Measurements from ENCODE around the gene GASK1B. TPM values are rescaled to one million over a fixed set of nuclear protein-coding genes. Genes with fewer than 3 reads are reported as not detected.

The GASK1B gene
- total and polyA plus RNA-seq, 2 of the 4 experiments (the other 2 are of a cell fraction) = 4.1 to 5.4 TPM

GRCh38 chr4:158163941-158164767, 8.7 kb downstream of the GASK1B start:
- Histone ChIP-seq H4K91ac (ENCODE audit: insufficient read depth, low read depth, low read length) (no peak overlapping the region), H2BK120ac (ENCODE audit: low read depth, low read length) (no peak overlapping the region), H3K27me3 (ENCODE audit: control insufficient read depth, insufficient read depth, low read length) (no peaks in the 10 kb centered on the region), H3K4me3 (ENCODE audit: insufficient read depth, low read depth, low read length) (no peak overlapping the region), H3K9me3 (ENCODE audit: control insufficient read depth, insufficient read depth, low read length) (no peaks in the 10 kb centered on the region), H3K18ac (ENCODE audit: low read depth, low read length) (no peak overlapping the region), H2AK9ac (replicated peaks; ENCODE audit: low read depth, low read length, poor library complexity) (no peak overlapping the region), H4K20me1 (ENCODE audit: insufficient read depth, low read length) (no peaks in the 10 kb centered on the region), H4K8ac (ENCODE audit: low read depth in 2 of 2, low read length in 2 of 2) (no peak overlapping the region), H3K23ac (ENCODE audit: low read depth, low read length) (no peak overlapping the region), H2AFZ (replicated peaks; ENCODE audit: low read length, poor library complexity) (no peak overlapping the region), H3K36me3 (ENCODE audit: control insufficient read depth, insufficient read depth, low read length) (peaks cover 3% of the 10 kb centered on the region; the same call in 1 of the 2 replicates), H2BK5ac (ENCODE audit: low read depth, low read length, poor library complexity, severe bottlenecking) (no peak overlapping the region), H3K4me2 (ENCODE audit: low read depth, low read length) (no peak overlapping the region), H3K9ac (ENCODE audit: low read depth, low read length) (no peak overlapping the region), H4K5ac (ENCODE audit: low read depth, low read length) (no peak overlapping the region), H2BK20ac (ENCODE audit: low read depth, low read length) (no peak overlapping the region), H3K79me1 (ENCODE audit: low read depth in 1 of 2, low read length in 2 of 2) (no peaks in the 10 kb centered on the region), H2AK5ac (ENCODE audit: low read depth, low read length) (no peak overlapping the region), H3K9me1 (ENCODE audit: insufficient read depth, low read length) (no peaks in the 10 kb centered on the region; the same call in 1 of the 2 replicates), H3K4me1 (ENCODE audit: control insufficient read depth, insufficient read depth, low read length) (peaks cover 4% of the 10 kb centered on the region), H3K14ac (replicated peaks; ENCODE audit: low read depth, low read length) (no peak overlapping the region), H3K27ac (ENCODE audit: insufficient read depth, low read length) (no peak overlapping the region), H3K4ac (ENCODE audit: low read depth, low read length) (no peak overlapping the region), H2BK15ac (ENCODE audit: low read depth, low read length) (no peak overlapping the region), H3K56ac (ENCODE audit: extremely low read depth, insufficient read depth, low read length) (no peak overlapping the region)
- no peak for TF ChIP-seq CEBPB (IDR thresholded peaks at IDR 0.05; ENCODE audit: low read depth, low read length)
- no peak for TF ChIP-seq ELK1 (IDR thresholded peaks at IDR 0.05; ENCODE audit: borderline replicate concordance, low read depth, low read length)
- no peak for TF ChIP-seq NFE2L2 (IDR thresholded peaks at IDR 0.05; ENCODE audit: low read depth, low read length)
- TF ChIP-seq RCOR1 (IDR thresholded peaks at IDR 0.05; ENCODE audit: insufficient replicate concordance, low read length) = no peak
- no peak for TF ChIP-seq RFX5 (IDR thresholded peaks at IDR 0.05; ENCODE audit: low read depth, low read length)
- TF ChIP-seq POLR2A (IDR thresholded peaks at IDR 0.05; ENCODE audit: low read depth, low read length) = no peak
- TF ChIP-seq CTCF (conservative IDR thresholded peaks at IDR 0.05; ENCODE audit: low read depth, low read length) = no peak
- no peak for TF ChIP-seq CHD1 (IDR thresholded peaks at IDR 0.05; ENCODE audit: low read depth, low read length)
- TF ChIP-seq USF2 (IDR thresholded peaks at IDR 0.05; ENCODE audit: low read depth, low read length) = no peak
- no peak for TF ChIP-seq MAFK (IDR thresholded peaks at IDR 0.05; ENCODE audit: low read depth, low read length)
- TF ChIP-seq MXI1 (IDR thresholded peaks at IDR 0.05; ENCODE audit: borderline replicate concordance, low read depth, low read length) = no peak
- no peak for TF ChIP-seq RAD21 (IDR thresholded peaks at IDR 0.05; ENCODE audit: low read length)
- no peak for TF ChIP-seq MAZ (IDR thresholded peaks at IDR 0.05; ENCODE audit: borderline replicate concordance, low read depth, low read length)
- no peak for TF ChIP-seq FOS (IDR thresholded peaks at IDR 0.05; ENCODE audit: low read depth, low read length)
- no peak for TF ChIP-seq SMC3 (IDR thresholded peaks at IDR 0.05; ENCODE audit: low read depth, low read length)
- no peak for TF ChIP-seq BHLHE40 (IDR thresholded peaks at IDR 0.05; ENCODE audit: low read depth, low read length)
- CTCF ChIA-PET = no interaction called here
- in situ Hi-C loops (cut with MboI; ENCODE audit: low sequenced_read_pairs) = no loop called here
- WGBS, 2 experiments (ENCODE audit: extremely low coverage in 2 of 2, insufficient read length in 1 of 2) = no CpG with 5 or more reads among the region's 10 CpGs
- POLR2A ChIA-PET (ENCODE audit: unreplicated experiment) = no interaction called here
- DNase-seq (no peak), ATAC-seq (ENCODE audit: low read depth) (no peak)
- no TSS peak for BruUV-seq (replicated peaks)
- intact Hi-C loops (cut with micrococcal nuclease) = no loop called here
- dilution Hi-C loops (cut with HindIII; ENCODE audit: low sequenced_read_pairs, unreplicated experiment) = no loop called here
